ENCODE measurements around the gene HLA-DMB.

GRCh38 chr6:32972353-32973143 is 31.7 kb upstream of the HLA-DMB start:
- TF ChIP-seq CTCF (IDR thresholded peaks at IDR 0.05 in 4 of 5, conservative IDR thresholded peaks at IDR 0.05 in 1 of 5) (no peak), POLR2A (IDR thresholded peaks at IDR 0.05) (no peak)
